Stimulated activated CD8-positive, alpha-beta memory T cell treated with anti-CD3 and anti-CD28 coated beads, Interleukin-12 subunit alpha, Interleukin-12 subunit beta, amount 100 ng/mL, for 24 hours (primary cell): ENCODE results near the gene FAM210B.
A peak's percentile ranks its signal among the peaks of the same experiment; 100 is the strongest.
"Not testable (repeated sequence)": the region's sequence is repeated elsewhere in the genome, so short reads cannot be mapped to it uniquely, and the experiment has no call there.

ENCODE experiments used
- DNase-seq: peaks from one replicate; pipeline ENCODE4 v3.0.0-alpha.2; 2020; ENCODE audit errors: extremely low read depth

Gene FAM210B

DNA sequence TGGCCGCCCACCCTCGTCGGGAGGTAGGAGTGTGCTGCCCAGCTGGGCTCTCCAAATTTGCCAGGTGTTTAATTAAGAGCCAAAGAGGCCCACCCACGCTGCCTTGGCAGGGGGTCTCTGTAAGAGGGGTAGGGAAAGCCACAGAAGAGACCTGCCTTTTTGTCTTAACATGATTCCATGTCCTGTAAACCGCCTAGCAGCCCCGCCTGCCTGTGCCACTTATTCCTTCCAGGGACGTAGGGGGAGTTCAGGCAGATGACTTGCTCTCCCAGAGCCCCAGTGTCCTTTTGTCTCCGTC lies 2.1 kb downstream of the FAM210B start:
- no peak for DNase-seq

- no peak for DNase-seq
These were observed 3.1 kb downstream of the FAM210B start for GRCh38 chr20:56361900-56362299.

GRCh38 chr20:56362833-56363413 lies 4.1 kb downstream of the FAM210B start:
- DNase-seq, result no peak

- no peak for DNase-seq
These were observed 4.7 kb downstream of the FAM210B start for GRCh38 chr20:56363491-56363890.

DNA sequence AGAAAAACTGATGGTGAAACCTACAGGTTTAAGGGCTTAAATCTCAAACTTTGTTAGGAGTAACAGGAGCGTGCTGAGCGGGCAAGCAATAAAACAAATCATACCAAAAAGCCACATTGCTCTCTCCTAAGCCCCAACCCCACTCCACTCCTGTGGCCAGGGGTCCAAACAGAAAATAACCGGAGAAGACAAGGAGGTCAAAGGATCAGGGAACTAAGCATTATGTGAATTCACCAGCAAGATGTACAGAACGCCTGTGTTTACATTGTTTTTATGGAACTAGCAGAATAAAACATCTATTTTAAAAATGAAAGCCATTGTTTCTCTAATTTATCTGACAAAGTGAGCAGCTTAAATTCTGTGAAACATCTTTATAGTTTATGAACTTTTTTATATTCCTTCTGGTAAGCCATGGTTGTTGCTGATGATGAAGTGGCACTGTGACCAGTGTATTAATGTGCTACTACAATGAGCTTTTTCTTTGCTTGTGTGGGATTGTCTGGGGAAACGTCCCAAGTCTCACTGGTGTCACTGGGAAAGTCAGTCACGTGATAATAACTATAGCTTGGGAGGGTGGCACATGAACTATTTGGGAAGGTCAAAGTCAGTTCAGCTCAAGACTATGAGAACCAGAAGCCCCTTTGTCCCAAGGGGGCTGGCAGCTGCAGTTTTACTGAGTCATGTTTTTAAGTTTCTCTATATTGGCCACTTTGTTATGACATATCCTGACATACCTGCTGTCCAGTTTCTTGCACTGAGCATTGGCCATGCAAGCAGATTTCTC lies 9.8 kb downstream of the FAM210B start:
- DNase-seq, result no peak

DNA sequence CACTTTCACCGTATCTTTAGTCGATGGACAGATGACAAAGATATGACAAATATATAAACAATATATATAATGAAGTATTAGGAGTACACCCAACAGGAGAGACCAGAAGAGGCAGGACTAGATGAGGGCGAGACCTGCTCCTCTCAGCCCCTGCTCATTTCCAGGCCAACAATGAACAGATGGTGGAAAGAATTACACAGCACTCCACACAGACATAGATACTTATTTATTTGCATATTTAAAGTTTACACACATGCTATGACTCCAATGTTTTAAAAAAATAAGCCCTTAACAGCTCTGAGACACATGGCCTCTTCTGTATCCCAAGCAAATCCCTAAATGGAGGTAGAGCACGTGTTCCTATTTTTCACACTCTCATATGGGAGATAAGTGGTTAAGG lies 10.4 kb downstream of the FAM210B start:
- DNase-seq, result no peak

GRCh38 chr20:56371977-56372376 lies 13.2 kb downstream of the FAM210B start:
- DNase-seq, result no peak

DNA sequence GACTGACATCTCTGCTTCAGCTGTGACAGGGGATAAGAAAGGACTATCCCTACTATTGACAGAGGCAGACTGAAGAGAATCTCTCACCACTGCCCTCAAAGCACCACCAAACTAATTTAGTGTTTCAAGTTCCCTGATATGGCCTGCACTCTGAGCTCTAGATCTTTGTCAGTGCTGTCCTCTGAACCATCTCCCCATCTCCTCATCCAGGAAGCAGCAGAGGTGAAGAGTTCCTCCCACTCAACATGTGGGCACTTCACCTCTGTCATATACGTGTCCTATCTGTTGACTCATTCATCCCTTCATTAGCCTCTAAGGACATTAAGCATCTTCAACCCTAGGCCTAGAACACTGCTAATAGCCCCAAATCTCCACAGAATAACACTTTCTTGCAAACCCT lies 14.1 kb downstream of the FAM210B start:
- no peak for DNase-seq

GRCh38 chr20:56373942-56374341 lies 15.2 kb downstream of the FAM210B start:
- no peak for DNase-seq

DNA sequence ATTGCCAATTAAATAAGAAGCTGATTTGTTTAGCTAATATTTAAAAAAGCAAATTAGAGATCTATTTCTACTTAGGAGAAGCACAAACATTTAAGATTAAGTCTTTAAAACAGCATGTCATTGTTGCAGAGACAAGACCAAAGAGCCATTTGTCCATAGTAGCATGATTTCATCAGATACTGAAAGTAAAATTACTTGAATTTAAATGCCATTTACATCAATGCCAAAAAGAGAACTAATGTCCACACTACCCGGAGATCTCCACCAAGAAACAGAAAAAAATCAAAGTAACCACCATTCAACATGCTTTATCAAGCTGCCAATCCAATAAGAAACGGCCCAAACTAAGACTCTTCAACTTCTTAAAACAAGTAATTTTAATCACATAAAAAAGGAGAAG lies 17.6 kb downstream of the FAM210B start:
- DNase-seq, result no peak

DNA sequence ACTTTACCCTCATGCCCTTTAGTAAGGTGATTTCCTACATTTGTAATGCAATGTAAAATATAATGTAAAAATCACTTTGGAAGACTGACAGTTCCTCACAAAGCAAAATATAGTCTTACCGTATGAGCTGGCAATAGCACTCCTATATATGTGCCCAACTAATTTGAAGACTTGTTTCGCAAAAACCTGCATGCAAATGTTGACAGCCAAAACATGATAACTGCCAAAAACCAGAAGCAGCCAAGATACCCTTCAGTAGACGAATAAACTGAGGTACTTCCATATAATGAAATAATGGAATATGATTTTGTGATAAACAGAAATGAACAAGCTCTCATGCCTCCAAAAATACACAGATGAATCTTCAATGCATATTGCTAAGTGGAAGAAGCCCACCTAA lies 19.6 kb downstream of the FAM210B start:
- no peak for DNase-seq

DNA sequence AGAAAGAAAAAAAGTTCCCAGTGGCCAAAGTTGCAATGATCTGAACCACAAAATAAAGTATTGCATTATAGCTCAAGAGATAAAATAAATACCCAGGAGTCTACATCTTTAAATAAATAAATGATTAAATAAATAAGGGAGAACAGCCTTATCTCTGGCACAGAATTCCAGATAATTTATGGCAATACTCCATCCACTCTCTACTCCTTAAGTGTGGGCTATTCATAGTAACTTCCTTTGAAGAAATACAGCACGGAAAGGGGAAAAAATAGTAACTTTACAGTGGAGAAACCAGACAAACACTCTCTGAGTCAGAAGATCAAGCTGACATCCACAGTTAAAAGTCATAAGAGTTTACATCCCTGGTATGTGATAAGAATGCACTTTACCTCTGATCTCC lies 21.6 kb downstream of the FAM210B start:
- DNase-seq, result no peak

DNA sequence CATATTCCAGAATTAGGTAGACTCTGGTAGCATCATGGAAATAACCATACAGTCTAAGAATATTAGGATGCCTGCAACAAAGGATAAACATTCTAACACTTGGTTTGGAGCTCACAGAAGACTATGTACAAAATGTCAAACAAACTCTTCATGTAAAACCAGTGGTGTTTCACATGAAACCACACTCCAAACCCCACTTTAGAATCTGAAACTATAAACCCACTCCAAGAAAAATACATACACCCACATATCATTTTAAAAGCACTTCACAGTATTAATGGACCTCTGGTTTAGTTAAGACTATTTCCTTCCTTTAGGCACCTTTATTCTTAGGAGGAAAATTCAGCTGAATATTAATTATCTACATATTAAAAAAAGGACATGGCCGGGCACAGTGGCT lies 22.7 kb downstream of the FAM210B start:
- DNase-seq, result no peak

- DNase-seq, result no peak
These were observed 23.9 kb downstream of the FAM210B start for GRCh38 chr20:56382696-56383095.

GRCh38 chr20:56383334-56383733 lies 24.6 kb downstream of the FAM210B start:
- DNase-seq, result no peak

- no peak for DNase-seq
These were observed 26.4 kb downstream of the FAM210B start for GRCh38 chr20:56385130-56385529.

DNA sequence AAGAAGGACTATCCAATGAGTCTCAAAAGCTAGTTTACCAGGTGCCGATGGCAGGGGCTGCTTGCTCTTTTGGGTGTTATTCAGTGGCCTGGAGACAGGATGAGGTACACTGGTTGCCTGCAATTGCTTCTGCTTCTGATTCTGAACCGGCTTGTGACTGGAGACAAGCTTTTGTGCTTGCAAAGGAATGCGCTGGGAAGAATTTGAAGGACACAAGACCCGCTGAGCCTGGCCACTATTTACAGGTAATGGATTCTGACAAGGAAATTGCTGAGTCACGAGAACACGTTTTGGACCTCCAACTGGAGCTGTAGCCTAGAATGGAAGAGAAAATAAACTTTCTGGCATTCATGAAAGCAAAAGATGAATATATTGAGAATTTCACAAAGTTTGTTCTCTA lies 27.4 kb downstream of the FAM210B start:
- no peak for DNase-seq

GRCh38 chr20:56388882-56389281 lies 30.1 kb downstream of the FAM210B start:
- DNase-seq, result no peak

- no peak for DNase-seq
These were observed 31.0 kb downstream of the FAM210B start for GRCh38 chr20:56389807-56390206.

- DNase-seq, result not testable (repeated sequence)
These were observed 31.6 kb downstream of the FAM210B start for GRCh38 chr20:56390396-56390795.

DNA sequence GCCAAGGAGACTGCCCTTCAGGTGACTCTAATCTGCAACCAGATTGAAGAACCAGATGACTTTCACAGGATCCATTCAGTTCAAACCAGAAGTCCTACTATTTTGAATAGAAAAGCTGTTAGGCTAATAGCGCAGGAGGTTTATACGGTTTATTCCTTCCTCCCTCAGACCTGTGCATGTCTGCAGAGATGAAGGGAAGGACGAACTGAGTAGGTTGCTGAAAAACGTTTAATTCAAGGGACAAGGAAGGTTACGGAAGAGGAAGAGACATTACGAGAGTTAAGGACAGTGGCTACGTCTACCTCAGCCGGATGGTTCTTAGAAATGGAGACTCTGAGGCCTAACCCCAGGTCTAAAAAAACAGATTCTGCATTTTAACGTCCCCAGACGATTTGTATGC lies 32.3 kb downstream of the FAM210B start:
- DNase-seq, result no peak

DNA sequence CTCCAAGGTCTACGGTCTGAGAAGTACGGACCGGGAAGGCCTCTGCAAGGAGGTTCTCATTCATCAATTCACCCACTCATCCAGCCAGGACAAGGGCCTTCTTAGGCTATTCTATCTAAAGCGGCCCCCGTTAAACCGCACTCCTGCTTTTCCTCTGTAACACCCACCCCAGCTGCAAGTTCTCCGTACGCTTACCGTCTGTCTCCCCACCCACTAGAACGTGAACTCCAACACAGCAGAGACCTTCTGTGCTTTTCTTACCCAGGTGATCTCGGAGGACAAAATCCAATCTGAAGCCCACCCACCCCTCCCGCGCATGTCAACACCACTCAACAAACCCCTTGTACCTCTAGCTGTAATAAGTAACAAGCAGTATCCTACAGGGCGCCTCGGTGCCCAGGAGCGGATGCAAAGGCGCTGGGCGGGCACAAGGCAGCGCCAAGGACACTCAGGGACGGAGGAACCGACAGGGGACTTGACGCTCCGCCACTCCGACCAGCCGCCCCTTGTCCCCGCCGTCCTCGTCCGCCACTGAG lies 32.9 kb downstream of the FAM210B start:
- DNase-seq, result no peak

GRCh38 chr20:56392132-56392880 lies 33.5 kb downstream of the FAM210B start, which contains the start of the genes AURKA and CSTF1:
Gene AURKA (minus strand): TSS chr20:56392215. CDS start chr20:56388197, 4,018 bp downstream.
Gene CSTF1 (plus strand): TSS chr20:56392645. CDS start chr20:56395553, 2,908 bp downstream.
- DNase-seq, result peak; percentile 99
